DLD1 (cell line): ENCODE data around the gene KRT71.

Experiments used
- in situ Hi-C: cut with HindIII; loops from 2 replicates; pipeline ENCODE4 v1.10.0; 2017; ENCODE audit warnings: low sequenced_read_pairs

KRT71 gene

DNA sequence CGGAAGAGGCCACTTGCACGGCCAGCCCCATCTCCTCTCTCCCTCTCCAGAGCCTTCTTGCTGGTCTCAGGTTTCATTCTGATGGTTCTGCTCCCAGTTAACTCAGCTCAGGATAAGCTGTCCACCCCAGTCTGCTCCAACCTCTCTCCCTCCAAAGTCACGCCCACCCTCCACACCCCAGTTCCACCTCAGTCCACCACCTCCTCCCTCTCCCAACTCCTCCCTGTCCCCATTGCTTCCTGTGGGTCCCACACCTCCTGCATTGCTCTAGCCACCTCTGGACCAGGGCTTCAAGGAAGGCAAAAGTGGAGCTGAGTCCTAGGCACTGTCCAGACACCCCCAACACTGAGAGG lies 13.1 kb downstream of the KRT71 start:
- in situ Hi-C loops: no loop called here

DNA sequence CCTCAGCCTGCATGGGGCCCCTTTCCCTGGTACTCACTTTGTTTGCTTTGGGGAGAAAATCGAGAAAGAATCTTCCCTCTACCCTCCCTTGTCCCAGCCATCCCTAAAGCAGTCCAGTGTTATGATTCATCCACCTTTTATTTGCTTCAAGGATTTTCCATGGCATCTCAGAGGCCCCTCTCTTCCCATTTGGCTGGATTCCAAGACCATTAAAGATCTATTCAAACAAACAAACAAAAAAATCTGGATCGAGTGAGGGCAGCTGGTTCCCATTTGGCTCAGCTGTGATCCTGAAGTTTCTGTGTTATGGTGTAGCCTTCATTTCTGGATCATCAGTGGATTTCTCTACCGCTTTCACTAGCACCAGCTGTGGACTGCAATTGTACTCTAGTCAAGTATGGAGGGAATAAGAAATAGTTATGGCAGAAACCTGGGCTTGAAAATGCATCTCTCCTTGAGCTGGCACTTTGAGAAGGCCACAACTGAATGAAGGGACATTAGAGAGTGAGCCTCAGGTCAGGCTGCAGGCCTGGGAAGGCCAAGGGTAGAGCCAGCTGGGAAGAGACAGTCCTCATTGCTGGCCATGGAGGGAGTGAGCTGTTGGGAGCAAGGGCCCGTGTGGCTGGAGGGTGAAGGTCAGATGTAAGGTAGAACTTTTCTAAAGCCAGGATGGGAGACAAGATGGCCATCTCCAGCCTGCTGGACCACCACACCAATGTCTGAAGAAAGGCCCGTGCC lies 13.7 kb downstream of the KRT71 start:
- in situ Hi-C loops: no loop called here

DNA sequence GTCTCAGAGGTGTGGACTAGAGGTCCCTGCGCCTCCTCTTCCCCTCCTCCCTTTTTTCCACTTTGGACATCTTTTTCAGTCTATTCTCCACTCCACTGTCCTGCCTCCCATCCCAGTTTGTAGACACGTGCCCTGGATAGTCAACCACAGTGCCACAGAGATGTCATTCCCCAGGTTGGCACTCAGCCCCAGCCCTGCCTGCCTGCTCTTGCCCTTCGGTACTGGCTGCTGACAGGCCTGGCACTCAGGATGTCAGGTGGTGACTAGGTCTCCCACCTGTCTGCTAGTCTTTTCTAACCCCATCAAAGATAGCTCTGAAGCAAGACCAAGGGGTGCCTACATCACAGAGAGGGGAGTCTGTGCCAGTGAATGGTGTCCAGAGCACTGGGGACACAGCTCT lies 15.8 kb downstream of the KRT71 start:
- in situ Hi-C loops: no loop called here

- in situ Hi-C loops: no loop called here
These were observed 17.4 kb downstream of the KRT71 start for GRCh38 chr12:52535574-52535973.

GRCh38 chr12:52534482-52534881 lies 18.5 kb downstream of the KRT71 start:
- in situ Hi-C loops: no loop called here

DNA sequence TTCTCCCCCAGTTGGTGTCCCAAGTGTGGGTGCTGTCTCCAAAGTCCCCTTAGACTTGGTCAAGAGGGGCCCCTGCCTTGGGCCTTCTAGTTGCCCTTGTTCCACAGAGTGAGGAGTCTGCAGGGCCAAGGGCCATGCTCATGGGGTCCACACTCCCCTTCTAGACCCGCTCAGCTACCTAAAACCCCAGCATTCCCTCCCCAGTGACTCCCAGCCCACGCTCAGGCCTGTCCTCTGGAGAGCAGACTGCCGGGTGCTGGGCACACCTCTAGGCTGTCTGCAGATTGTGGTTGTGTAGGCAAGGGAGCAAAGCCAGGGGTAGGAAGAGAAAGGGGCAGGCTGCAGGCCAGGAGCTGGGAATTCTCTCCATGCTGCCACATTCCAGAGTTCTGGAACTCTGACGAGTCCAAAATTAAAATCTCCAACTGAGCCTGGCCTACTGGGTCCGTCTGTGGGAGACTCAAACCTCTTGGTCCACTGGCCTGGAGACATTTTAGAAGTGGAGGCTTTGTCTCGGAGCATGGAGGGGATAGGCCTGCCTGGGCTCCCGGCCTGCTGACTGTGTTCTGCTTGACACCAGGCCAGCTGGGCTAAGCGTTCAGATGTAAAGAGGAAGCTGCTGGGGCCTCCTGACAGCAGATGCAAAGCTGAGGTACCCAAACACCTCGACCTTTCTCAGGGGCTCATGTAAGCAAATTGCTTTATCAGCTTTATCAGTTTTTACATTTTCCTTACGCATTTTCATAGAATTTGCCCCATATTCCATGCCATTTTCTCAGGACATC lies 19.1 kb downstream of the KRT71 start:
- in situ Hi-C loops: no loop called here

- in situ Hi-C loops: no loop called here
These were observed 20.3 kb downstream of the KRT71 start for GRCh38 chr12:52532636-52533035.

GRCh38 chr12:52531566-52532300 lies 21.2 kb downstream of the KRT71 start:
- in situ Hi-C loops: no loop called here

DNA sequence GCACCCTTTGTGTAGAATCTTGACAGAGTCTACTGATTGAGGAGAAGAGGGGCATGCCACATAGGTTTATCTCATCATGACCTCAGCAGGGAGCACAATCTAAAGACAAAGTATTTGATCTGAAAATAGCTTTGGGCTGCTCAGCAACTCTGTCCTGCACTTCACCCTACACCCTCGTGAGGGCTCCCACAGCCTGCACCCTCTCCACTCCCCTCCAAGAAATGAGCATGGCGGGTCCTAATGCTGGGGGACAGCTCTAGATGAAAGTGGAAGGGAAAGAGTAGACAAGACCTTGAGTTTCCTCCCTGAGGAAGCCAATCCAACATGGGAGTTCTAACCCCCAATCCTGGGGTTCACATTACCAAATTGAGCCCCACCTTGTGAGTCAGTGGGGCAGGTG lies 22.0 kb downstream of the KRT71 start:
- in situ Hi-C loops: no loop called here

- in situ Hi-C loops: no loop called here
These were observed 22.6 kb downstream of the KRT71 start for GRCh38 chr12:52530366-52530765.

DNA sequence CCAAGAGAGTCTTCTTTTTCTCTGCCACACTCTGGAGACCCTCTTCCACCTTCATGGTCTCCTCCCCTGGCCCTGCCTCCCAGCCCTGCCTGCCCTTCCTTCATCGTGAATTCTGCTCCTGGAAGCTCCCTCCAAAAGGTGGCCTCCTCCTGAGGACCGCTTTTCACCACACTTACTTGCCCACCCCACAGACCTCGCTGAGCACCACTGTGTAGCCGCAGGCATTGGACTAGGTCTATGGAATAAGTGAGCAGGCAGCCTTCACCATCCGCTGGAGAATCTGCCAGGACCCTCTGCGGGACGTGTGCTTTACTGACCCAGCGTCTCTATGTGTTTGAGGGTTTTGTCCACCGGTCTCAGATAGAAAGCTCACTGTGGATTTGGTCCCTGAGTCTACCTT lies 23.1 kb downstream of the KRT71 start:
- in situ Hi-C loops: no loop called here

DNA sequence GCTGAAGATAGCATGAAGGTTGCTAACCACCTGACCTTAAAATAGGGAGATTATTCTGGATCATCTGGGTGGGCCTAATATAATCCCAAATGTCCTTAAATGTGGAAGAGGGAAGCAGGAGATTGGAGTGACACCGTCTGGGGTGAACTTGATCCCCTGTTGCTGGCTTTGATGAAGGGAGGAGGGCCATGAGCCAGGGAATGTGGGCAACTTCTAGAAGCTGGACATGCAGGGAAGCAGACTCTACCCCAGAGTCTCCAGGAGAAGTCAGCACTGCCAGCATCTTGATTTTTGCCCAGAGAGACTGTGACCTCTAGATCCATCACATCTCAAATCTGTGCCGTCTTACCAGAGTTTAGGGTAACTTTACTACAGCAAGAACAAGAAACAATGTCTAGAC lies 23.5 kb downstream of the KRT71 start:
- in situ Hi-C loops: no loop called here

GRCh38 chr12:52528641-52529143 lies 24.3 kb downstream of the KRT71 start:
- in situ Hi-C loops: no loop called here

GRCh38 chr12:52527121-52527800 lies 25.7 kb downstream of the KRT71 start:
- in situ Hi-C loops: no loop called here

DNA sequence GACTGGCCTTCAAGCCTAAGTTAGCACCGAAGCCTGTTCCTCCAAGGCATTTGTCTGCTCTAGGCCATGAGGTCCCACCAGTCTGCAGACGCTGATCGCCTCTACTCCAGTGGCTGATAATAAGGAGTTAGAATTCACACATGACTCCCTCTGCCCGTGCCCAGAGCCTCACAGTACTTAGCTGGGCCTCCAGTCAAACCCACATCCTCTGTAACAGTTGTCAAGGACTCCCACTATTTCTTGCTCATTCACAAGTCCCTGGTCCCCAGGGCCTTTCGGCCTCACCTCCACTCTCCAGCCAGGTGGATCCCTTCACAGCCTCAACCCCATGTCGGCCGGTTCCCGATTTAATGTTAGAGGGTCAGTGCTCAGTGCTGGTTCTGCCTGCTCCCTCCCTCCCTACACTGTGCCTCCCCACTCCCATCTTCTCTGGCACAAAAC lies 26.4 kb downstream of the KRT71 start:
- in situ Hi-C loops: no loop called here

GRCh38 chr12:52525661-52526499 lies 27.1 kb downstream of the KRT71 start:
- in situ Hi-C loops: no loop called here

- in situ Hi-C loops: no loop called here
These were observed 27.9 kb downstream of the KRT71 start for GRCh38 chr12:52524898-52525591.

- in situ Hi-C loops: no loop called here
These were observed 28.6 kb downstream of the KRT71 start for GRCh38 chr12:52524241-52524897.

- in situ Hi-C loops: no loop called here
These were observed 29.1 kb downstream of the KRT71 start for GRCh38 chr12:52523824-52524223.
